GM21528 (cell line): ENCODE measurements around the gene KLHDC4.
"Not testable (repeated sequence)": the region's sequence is repeated elsewhere in the genome, so short reads cannot be mapped to it uniquely, and the experiment has no call there.

ENCODE experiments used
- ATAC-seq: cut with Tn5 transposase; IDR thresholded peaks from one replicate; pipeline ENCODE4 v1.9.1; 2021; ENCODE audit warnings: mild to moderate bottlenecking, moderate library complexity; ENCODE audit not compliant: unreplicated experiment, low FRiP score

Gene KLHDC4

DNA sequence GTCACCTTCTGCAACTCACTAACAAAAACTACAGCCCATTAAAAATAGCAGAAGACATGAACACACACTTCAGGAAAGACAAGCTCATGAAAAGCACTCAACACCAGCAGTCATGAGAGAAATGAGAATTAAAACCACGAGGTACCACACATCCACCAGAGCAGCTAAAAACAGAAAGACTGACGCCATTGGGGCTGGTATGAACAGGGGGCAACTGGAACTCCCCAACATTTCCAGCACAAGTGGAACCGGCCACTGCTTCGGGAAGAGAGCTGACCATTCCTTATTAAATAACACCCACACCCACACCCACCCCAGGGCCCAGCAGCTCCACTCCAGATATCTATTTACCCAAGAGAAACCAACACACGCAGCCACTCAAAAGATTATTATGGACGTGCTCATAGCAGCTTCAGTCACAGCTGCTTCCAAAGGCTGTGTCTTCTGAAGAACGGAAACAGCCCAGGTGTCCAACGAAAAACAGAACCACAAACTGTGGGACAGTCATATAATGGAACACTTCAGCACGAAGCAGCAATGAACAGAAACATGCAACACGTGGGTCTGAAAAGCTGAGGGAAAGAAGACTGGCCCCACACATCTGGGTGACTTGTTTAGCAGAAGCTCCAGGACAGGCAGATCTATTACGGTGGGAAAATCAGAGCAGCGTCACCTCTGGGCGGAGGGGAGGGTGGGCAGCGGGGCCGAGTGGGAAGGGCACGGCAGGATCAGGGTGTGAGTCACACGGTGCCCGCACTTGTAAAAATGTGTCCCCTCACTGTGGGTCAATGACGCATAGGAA, 41.1 kb downstream of the KLHDC4 start:
- no peak for ATAC-seq

DNA sequence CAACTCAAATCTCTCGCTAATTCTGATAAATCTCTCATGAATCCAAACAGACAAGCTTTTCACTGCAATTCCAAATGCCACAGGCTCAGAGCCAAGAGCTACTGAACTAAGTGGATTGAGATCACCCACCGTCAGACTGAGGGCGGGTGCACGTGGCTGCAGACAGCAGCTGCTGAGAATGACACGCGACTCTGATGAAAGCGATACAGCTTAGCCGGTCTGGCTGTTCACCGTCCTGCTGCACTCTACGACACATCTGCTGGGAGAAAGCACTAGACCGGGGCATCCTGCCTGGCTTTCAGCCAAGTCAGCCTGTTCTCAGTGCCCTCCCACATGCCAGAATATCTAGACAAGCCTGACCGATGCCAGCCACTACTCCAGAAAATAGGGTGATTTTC, 42.6 kb downstream of the KLHDC4 start:
- ATAC-seq, result peak; percentile 59

DNA sequence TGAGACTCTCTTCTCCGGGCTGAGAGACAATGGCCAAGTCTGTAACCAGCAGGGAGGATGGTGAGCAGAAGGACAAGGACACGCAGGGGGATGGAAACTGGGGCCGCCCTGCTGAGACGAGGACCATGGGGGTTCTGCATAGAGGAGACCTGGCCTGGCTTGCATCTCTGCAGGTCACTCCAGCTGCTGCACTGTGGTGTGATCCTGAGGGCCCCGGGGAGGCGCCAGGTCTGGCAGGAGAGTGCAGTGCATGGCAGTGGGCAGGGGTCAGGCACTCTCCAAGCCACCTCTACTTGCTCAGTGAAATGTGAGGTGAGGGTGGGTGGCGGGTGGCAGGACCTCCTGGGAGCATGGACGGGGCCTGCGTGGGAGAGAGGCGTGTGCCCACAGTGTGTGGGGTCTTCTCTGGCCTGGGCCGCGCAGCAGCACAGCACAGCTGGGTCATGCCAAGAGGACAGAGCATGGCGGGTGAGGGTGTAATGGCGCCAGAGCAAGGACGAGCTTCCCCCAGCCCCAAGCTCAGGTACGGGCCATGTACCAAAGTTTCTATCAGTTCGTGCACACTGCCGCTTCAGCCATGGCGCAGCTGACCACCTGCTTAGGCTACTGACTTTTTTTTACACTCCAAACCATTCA, 43.1 kb downstream of the KLHDC4 start:
- ATAC-seq, result no peak

DNA sequence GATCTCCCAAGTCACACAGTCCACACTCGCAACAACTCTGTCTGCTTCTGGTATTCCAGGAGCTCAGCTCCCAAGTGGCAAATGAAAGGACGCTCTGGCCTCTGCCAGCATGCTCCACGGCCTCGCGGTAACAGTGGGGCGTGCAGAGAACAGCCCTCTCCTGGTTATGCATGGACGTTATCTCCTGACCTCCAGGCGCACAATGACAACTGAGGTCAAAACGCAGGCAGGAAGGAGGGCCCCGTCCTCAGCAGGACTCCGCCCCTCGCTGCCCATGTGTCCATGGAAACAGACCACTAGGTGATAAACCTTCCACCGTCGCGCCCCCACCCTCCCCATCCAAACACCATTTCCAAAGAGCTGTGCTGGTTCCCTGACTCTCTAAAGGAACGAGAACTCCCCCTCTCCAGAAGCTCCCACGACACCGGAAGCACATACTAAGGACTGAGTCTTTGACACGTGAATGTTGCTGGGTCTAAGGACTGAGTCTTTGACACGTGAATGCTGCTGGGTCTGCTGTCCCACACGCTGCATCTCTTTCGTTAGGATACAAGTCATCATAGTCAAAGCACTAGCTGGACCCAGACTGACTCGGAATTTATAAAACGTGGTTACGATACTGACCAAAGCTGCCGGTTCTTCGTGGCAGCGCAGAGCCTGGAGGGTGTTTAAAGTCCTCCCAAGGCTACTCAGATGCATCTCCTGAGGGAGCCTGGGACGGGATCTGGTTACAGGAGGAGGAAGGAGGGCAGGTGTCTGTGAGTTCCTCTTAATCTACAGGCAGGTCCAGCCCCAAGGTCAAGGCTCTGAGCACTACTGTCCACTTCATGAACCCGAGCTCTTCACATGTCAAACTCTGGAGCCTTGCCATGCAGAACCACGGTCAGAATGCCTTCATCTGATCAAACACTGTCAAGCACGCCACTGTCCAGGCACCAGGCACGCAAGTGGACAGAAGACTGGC, 43.9 kb downstream of the KLHDC4 start:
- ATAC-seq, result no peak

DNA sequence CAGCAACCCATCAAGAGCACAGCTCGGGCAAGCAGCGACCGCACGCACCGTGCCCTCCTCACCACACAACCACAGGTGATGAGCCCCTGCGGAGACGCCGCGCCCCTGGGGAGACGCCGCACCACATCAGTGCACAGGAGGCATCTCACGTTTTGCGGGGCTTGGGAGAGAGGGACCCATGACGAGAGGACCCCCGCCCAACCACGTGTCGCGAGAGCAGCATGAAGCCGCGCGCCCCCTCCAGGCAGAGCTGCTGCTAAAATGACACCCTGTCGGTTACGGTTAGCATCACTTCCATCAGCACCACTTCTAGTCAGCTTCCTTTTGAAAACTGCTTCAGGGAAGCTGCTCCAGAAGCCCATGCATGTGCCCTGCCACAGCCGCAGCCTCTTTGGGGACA, 45.3 kb downstream of the KLHDC4 start:
- no peak for ATAC-seq

DNA sequence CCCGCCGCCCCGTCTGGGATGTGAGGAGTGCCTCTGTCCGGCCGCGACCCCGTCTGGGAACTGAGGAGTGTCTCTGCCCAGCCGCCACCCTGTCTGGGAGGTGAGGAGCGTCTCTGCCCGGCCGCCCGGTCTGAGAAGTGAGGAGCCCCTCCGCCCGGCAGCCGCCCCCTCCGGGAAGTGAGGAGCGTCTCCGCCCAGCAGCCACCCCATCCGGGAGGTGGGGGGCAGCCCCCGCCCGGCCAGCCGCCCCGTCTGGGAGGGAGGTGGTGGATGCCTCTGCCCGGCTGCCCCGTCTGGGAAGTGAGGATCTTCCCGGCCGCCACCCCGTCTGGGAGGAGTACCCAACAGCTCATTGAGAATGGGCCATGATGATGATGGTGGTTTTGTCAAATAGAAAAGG, 47.0 kb downstream of the KLHDC4 start:
- ATAC-seq, result not testable (repeated sequence)

DNA sequence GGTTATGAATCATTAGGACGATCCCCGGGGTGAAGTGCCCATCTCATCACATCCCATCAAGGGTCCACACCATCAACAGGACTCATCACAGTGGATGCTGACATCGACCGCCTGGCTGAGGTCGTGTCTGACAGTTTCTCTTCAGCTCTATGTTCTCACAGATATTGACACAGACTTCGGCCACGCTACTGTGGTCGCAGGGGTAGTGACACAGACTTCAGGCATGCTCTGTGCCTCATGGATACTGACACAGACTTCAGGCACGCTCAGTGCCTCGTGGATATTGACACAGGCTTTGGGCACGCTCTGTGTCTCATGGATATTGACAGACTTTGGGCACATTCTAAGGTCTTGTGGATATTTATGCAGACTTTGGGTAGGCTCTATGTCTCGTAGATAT, 50.1 kb downstream of the KLHDC4 start:
- ATAC-seq, result no peak

DNA sequence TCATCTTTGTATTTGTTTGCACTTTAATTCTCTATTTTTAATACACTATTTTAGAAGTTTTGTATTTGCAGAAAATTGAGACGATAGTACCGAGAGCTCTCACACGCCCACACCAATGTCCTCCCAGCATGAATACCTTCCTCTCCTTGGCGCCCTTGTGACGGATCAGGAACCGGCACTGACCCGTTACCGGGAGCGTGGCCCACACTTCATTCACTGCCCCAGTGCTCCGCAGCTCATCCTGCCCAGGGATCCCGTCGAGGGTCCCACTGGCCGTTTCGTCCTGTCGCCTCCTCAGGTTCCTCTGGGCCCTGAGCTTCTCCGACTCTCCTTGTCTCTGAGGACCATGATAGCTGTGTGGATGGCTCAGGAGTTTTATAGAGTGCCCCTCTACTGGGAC, 50.6 kb downstream of the KLHDC4 start:
- ATAC-seq, result no peak

DNA sequence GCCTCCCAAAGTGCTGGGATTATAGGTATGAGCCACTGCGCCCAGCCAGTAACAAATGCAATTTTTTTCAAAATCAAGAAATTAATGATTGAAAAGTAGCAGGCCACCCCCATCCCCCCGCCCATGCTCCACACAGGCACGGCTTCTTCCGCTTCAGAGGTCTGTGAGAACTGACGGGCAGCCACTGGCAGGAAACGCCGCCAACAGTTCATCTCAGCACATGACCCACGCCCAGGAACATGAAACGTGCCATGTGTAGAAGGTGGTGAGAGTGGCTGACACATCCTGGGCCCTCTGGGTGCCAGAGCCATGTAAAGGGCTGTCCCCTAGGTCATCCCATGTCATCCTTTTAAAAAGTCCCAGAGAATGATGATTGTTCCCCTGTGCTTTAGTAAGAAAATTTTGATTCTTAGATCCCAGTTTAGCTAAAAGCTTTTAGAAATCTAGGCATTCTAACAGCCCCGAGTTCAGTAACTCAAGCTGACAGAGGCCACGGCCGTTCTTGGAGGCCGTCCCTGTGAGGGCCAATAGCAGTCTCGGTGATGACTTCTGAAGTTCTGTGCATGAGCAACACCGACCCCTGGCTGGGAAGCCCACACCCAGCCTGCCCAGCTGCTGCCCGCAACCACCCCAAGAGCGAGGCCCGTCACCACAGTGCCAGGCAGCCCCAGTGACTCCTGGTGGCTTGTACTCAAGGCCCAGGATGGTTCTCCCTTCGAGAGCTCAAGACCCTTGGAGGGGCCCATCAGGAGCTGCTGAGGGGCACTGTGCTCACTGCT, 52.1 kb downstream of the KLHDC4 start:
- ATAC-seq, result no peak

DNA sequence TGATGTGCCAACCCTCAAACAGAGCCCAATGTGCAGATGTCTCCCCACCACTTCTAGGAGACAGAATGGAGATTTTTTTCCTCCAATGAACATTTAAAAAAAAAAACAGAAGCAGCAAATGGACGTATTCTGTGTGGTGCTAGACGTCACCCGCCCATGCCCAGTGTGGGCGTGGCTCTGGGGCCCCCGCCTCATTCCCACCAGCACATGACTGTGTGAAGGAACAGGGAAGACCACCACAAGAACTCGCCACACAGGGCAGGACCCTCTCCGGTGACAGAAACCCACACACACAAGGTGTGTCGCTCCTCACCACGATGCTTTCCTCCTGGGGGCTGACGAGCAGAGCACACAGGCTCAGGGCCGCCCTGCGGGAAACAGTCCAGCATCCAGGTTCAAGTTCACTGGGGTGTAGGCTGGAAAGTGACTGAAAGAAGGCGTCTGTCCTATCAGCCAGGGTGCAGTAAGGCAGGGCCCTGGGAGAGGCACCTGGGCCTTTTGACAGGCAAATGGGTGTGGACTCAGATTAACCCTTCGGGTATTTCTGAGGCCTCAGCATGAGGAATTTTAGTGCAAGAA, 53.5 kb downstream of the KLHDC4 start:
- ATAC-seq, result no peak

DNA sequence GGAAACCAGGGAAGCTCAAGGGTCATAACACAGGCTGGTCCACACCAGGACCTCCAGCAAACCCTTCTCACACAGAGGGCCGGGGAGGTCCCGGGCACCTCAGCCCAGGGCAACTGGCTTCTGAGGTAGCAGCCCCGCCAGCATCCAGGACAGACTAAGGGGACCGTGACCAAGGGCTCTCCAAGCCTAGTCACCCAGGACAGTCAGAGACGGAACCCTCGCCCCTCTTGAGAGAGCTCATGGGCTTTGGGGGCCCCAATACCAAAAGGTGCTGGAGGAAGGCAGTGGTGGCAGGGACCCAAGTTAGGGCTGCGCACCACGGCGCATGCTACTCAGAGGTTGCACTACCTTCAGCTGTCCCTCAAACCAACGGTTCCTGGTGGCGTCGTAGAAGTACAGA, 54.9 kb downstream of the KLHDC4 start:
- ATAC-seq, result no peak

DNA sequence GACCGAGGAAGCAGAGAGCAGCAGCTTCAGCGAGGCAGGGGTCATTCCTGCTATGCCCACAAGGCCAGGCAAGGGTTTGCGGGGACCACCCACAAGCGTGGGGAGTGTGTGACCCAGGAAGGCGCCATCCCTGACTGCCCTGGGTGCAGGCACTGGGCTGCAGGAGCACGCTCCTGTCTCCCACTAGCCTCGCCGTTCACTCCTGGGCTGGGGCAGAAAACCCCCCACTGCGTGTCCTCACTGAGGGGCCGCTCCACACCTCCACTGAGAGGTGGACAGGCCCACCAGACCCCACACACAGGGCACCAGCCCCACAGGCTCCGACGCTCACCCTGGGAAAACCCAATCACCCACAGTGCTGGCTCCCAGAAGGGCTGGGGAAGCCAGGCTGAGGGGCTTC, 56.1 kb downstream of the KLHDC4 start:
- ATAC-seq, result no peak

DNA sequence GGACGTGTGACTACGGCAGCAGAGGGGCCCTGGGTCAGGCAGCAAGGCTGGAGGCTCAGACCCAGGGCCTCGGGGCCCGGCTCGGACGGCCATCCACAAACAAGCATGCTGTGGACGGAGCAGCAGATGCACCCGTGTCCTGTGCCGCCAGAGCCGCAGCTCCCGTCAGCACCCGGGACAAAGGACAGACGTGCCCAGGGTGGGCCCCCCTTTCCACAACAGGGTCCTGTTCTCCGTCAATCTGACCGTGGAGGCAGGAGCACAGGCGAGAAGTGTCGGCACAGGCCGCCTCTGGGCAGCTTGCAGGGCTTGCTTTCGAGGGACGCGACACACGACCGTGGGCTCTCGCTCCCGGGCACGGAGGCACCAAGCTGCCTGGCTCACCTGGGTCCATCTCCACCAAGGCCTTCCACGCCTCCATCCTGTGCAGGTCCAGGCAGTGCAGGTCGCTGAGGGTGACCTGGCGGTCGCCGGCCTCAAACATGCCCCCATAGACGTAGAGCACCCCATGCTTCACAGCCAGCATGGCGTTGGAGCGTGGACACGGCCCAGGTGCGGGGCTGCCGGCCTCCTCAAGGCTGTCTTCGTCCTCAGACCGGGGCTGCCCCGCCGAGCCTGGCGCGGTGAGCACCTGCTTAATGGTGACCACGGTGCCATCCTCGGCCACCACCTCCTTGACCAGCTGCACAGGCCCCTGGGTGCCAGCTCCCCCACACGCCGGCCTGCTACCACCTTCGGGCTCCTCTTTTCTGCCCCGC, 56.7 kb downstream of the KLHDC4 start:
- no peak for ATAC-seq

DNA sequence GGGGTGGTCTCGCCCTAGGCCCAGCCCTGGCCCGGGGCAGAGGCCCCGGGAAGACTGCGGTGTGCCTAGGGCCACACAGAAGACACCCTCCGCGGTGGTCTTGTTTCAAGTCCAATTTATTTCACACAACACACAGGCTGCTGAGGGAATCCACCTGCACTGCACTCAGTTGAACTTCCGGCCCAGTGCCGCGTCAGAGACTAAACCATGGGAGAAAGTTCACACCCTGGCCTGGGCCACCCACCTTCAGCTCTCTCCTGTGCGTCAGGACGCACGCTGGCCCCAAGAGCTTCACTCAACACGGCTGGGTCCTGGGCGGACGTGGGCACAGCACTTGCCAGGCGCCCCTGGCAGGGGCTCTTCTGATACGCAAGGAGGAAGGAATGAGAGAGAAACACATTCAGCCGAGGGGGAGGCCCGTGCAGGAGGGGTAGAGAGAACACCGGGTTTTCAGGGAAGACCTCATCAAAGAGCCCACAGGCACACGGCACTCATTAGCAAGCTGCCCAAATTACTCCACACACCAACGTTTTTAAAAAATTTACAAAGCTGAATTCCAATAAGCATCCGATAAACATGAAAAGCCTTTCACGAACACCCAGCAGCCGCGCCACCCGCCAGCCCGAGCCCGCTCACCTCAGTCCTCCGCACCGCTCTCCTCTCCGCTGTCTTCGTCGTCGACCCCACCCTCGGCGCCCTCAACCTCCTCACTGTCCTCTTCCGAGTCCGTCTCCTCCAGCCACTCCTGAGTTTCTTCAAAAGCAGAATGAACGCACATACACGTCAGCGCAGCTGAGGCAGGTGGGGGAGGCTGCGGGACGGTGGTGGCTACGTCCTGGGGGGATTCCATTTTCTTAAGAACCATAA, 57.8 kb downstream of the KLHDC4 start:
- ATAC-seq, result no peak

DNA sequence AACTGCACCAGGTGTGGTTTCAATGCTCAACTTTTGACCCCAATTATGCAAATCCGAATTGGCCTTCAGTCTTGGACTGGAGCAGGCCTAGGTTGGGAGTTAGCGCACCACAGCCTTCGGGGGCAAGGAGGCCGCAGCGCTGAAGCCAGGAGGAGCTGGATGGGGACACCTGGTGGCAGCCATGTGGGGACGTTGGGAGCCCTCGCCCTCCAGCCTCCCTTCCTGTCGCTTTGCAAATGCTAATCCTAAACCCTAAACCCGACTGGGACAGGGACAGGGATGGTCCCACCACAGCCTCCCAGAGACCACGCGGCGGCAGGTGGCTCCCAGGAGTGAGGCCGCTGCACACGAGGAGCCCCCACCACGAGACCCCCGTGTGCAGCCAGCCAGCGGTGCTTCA, 58.7 kb downstream of the KLHDC4 start:
- no peak for ATAC-seq

DNA sequence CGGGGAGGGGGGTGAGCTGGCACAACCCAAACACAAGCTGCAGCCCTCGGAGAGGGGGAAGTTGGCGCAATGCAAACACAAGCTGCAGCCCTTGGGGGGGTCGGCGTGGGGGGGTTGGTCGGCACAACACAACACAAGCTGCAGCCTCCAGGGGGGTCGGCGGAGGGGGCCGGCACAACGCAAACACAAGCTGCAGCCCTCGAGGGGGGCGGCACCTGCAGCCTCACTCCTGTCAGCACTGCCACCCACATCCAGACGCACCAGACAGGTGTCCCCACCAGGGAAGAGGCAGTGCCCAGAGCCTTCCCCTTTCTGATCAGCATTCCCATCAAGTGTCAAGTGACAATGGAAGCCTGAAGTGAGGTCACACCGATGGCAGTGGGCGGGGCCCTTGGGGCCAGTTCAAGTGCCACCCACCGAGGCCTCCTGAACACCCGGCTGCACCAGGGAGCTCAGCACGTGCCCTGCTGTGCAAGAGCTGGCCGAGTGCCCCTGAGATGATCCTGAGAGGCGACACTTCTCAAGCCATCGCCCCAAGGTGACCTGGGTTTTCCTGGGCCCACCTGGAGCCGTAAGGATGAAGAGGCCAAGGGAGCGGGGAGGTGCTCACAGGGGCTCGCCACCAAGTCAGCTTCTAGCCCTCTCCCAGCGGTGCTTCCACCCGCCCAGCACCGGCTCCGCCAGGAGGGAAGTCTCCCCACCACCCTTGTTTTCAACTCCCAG, 59.3 kb downstream of the KLHDC4 start:
- ATAC-seq, result no peak

DNA sequence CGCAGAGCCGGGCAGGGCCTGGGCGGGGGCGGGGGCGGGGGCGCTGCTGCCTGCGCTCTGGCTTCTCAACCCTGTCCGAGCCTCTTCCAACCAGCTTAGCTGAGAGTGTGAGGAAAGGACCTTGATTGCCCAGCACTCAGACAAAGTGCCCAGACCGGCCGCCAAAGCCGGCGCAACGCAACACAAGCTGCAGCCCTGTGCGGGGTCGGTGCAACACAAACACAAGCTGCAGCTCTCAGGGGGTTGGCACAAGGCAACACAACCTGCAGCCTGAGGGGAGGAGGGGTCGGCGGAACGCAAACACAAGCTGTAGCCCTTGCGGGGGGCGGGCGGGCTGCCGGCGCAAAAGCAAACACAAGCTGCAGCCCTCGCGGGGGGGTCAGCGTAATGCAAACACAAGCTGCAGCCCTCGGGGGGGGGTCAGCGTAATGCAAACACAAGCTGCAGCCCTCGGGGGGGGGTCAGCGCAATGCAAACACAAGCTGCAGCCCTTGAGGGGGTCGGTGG, 60.0 kb downstream of the KLHDC4 start:
- no peak for ATAC-seq
